GM12874 (cell line): ENCODE data around the gene IFT27.

Source experiments
- CTCF ChIP-seq: IDR thresholded peaks from 2 replicates; pipeline ENCODE4 v1.5.1; 2011; ENCODE audit warnings: low read depth, mild to moderate bottlenecking, control low read depth, low read length, moderate library complexity; ENCODE audit not compliant: insufficient read depth

Gene IFT27

GRCh38 chr22:36739185-36739584 lies 36.7 kb downstream of the IFT27 start:
- no peak for TF ChIP-seq CTCF

- TF ChIP-seq CTCF, result no peak
Measured at GRCh38 chr22:36738416-36739020, 37.4 kb downstream of the IFT27 start.

- TF ChIP-seq CTCF, result no peak
Measured at GRCh38 chr22:36737776-36738175, 38.1 kb downstream of the IFT27 start.

- TF ChIP-seq CTCF, result no peak
Measured at GRCh38 chr22:36736701-36737320, 39.1 kb downstream of the IFT27 start.

GRCh38 chr22:36734171-36735058 lies 41.5 kb downstream of the IFT27 start:
- TF ChIP-seq CTCF, result no peak

GRCh38 chr22:36733271-36733670 lies 42.6 kb downstream of the IFT27 start:
- TF ChIP-seq CTCF, result no peak

- TF ChIP-seq CTCF, result no peak
Measured at GRCh38 chr22:36732609-36733008, 43.3 kb downstream of the IFT27 start.
